Smooth muscle cell (in vitro differentiated cells): ENCODE measurements around the gene IMMP1L. TPM values are rescaled to one million over a fixed set of nuclear protein-coding genes. Genes with fewer than 3 reads are reported as not detected.

Experiments
- DNase-seq: peaks from one replicate; lab custom pipeline; 2025; ENCODE audit not compliant: unreplicated experiment; lab: John Stamatoyannopoulos, UW
- H2AFZ ChIP-seq: fragments of 200-600 bp; sonication (generic); 2 replicates; pipeline ENCODE4 v1.6.0; 2016; ENCODE audit warnings: antibody characterized with exemption, low read depth, mild to moderate bottlenecking
- H3F3A ChIP-seq: fragments of 200-600 bp; sonication (generic); 2 replicates; pipeline ENCODE4 v1.6.0; 2017; ENCODE audit warnings: antibody characterized with exemption, low read depth
- H3K27ac ChIP-seq: fragments of 200-600 bp; sonication (generic); 2 replicates; pipeline ENCODE4 v1.5.1; 2016; ENCODE audit warnings: low read depth, mild to moderate bottlenecking
- H3K27me3 ChIP-seq: fragments of 200-600 bp; sonication (generic); 2 replicates; pipeline ENCODE4 v1.6.1; 2016; ENCODE audit warnings: low read depth, mild to moderate bottlenecking
- H3K36me3 ChIP-seq: fragments of 200-600 bp; sonication (generic); 2 replicates; pipeline ENCODE4 v1.5.1; 2016; ENCODE audit warnings: low read depth
- H3K4me1 ChIP-seq: fragments of 200-600 bp; sonication (generic); 2 replicates; pipeline ENCODE4 v1.5.1; 2016; ENCODE audit warnings: low read depth
- H3K4me2 ChIP-seq: fragments of 200-600 bp; sonication (generic); 2 replicates; pipeline ENCODE4 v1.6.0; 2016; ENCODE audit warnings: mild to moderate bottlenecking
- H3K4me3 ChIP-seq: fragments of 200-600 bp; sonication (generic); 2 replicates; pipeline ENCODE4 v1.5.1; 2016; ENCODE audit warnings: mild to moderate bottlenecking
- H3K79me2 ChIP-seq: fragments of 200-600 bp; sonication (generic); 2 replicates; pipeline ENCODE4 v1.6.0; 2016; ENCODE audit warnings: low read depth, mild to moderate bottlenecking
- H3K9ac ChIP-seq: fragments of 200-600 bp; sonication (generic); 2 replicates; pipeline ENCODE4 v1.6.0; 2016; ENCODE audit warnings: low read depth
- H3K9me3 ChIP-seq: fragments of 200-600 bp; sonication (generic); replicated peaks from 2 replicates; pipeline ENCODE4 v1.5.1; 2016; ENCODE audit warnings: low read depth
- H4K20me1 ChIP-seq: fragments of 200-600 bp; sonication (generic); 2 replicates; pipeline ENCODE4 v1.6.0; 2016; ENCODE audit warnings: low read depth
- CTCF ChIP-seq: fragments of 200-600 bp; sonication (generic); IDR thresholded peaks from 2 replicates; pipeline ENCODE4 v1.5.1; 2017; ENCODE audit warnings: borderline replicate concordance, mild to moderate bottlenecking, antibody characterized with exemption; ENCODE audit not compliant: insufficient read depth, poor library complexity, severe bottlenecking
- WGBS: methylation state at CpG from one replicate; pipeline ENCODE4 v1.1.7; 2016; ENCODE audit warnings: low lambda C conversion rate; 5-methylcytosine and 5-hydroxymethylcytosine counted together
- polyA plus RNA-seq: library from polyadenylated mRNA; unstranded; fragments of >200 nt; fragmentation: Nextera tagmentation; extraction: Ambion mirVana; gene quantifications from 2 replicates; pipeline ENCODE4 v1.2.1, GENCODE V29; 2016
- total RNA-seq: library from RNA; depleted of rRNA; stranded (reverse); fragments of >200 nt; gene quantifications from 2 replicates; pipeline ENCODE4 v1.2.3, GENCODE V29; 2014

IMMP1L gene
- total and polyA plus RNA-seq, 2 experiments from 2014 or later, result 11.8 to 32.2 TPM

- Histone ChIP-seq H3K9me3 (peaks cover 7% of the 10 kb centered on the region), H3K27ac (no peak overlapping the region), H3K36me3 (peaks cover 6% of the 10 kb centered on the region), H3F3A (no peaks in the 10 kb centered on the region), H3K27me3 (no peaks in the 10 kb centered on the region), H2AFZ (no peak overlapping the region), H4K20me1 (no peaks in the 10 kb centered on the region), H3K4me2 (no peak overlapping the region), H3K4me1 (no peaks in the 10 kb centered on the region), H3K9ac (no peak overlapping the region), H3K79me2 (no peaks in the 10 kb centered on the region), H3K4me3 (no peak overlapping the region)
- WGBS, result 77% methylated on average over 3 of the region's 3 CpGs
- no peak for TF ChIP-seq CTCF
- DNase-seq, result no peak
Observed at GRCh38 chr11:31464436-31464835, 45.0 kb downstream of the IMMP1L start.

- WGBS, result 98% methylated on average over 3 of the region's 3 CpGs
- Histone ChIP-seq H3K4me2 (no peak overlapping the region), H3K27ac (no peak overlapping the region), H3K27me3 (no peaks in the 10 kb centered on the region), H3K9ac (no peak overlapping the region), H3K36me3 (no peaks in the 10 kb centered on the region), H2AFZ (no peak overlapping the region), H4K20me1 (no peaks in the 10 kb centered on the region), H3K4me3 (no peak overlapping the region), H3K9me3 (no peaks in the 10 kb centered on the region), H3K4me1 (no peaks in the 10 kb centered on the region), H3K79me2 (no peaks in the 10 kb centered on the region), H3F3A (no peaks in the 10 kb centered on the region)
- no peak for TF ChIP-seq CTCF
- no peak for DNase-seq
Observed at GRCh38 chr11:31455177-31455576, 54.2 kb downstream of the IMMP1L start.

- WGBS, result 97% methylated on average over 1 of the region's 1 CpG
- H4K20me1 ChIP-seq, result no peaks in the 10 kb centered on the region
- H3F3A ChIP-seq, result no peaks in the 10 kb centered on the region
- H3K36me3 ChIP-seq, result no peaks in the 10 kb centered on the region
- no peak overlapping the region for H3K4me3 ChIP-seq
- no peak overlapping the region for H3K4me2 ChIP-seq
- H3K9ac ChIP-seq, result no peak overlapping the region
- no peak for TF ChIP-seq CTCF
- no peak overlapping the region for H2AFZ ChIP-seq
- H3K9me3 ChIP-seq, result no peaks in the 10 kb centered on the region
- no peak for DNase-seq
- no peaks in the 10 kb centered on the region for H3K79me2 ChIP-seq
- H3K4me1 ChIP-seq, result no peaks in the 10 kb centered on the region
- no peaks in the 10 kb centered on the region for H3K27me3 ChIP-seq
- H3K27ac ChIP-seq, result no peak overlapping the region
Observed at GRCh38 chr11:31450841-31451240, 58.6 kb downstream of the IMMP1L start.

GRCh38 chr11:31449040-31449439 lies 60.4 kb downstream of the IMMP1L start:
- no peak for TF ChIP-seq CTCF

More at GRCh38 chr11:31449040-31449439, 60.4 kb downstream of the IMMP1L start:
- H3K79me2 ChIP-seq, result no peaks in the 10 kb centered on the region
- no peak overlapping the region for H3K9ac ChIP-seq
- H4K20me1 ChIP-seq, result no peaks in the 10 kb centered on the region
- H3K9me3 ChIP-seq, result no peaks in the 10 kb centered on the region
- DNase-seq, result no peak
- H3F3A ChIP-seq, result no peaks in the 10 kb centered on the region
- no peaks in the 10 kb centered on the region for H3K27me3 ChIP-seq
- no peak overlapping the region for H2AFZ ChIP-seq
- no peak overlapping the region for H3K4me3 ChIP-seq
- WGBS, result 95% methylated on average over 2 of the region's 2 CpGs
- H3K36me3 ChIP-seq, result no peaks in the 10 kb centered on the region
- H3K4me2 ChIP-seq, result no peak overlapping the region
- H3K4me1 ChIP-seq, result peaks cover 3% of the 10 kb centered on the region
- no peak overlapping the region for H3K27ac ChIP-seq
